GM12878 (cell line): ENCODE measurements around the gene LAMB4. TPM values are rescaled to one million over a fixed set of nuclear protein-coding genes. Genes with fewer than 3 reads are reported as not detected.

Experiments
- BRCA1 ChIP-seq: IDR thresholded peaks from 2 replicates; pipeline ENCODE4 v1.6.1; 2011; ENCODE audit warnings: low read depth, low read length, improper control_type of control experiment
- CBX3 ChIP-seq: fragments of 200-600 bp; sonication (generic); IDR thresholded peaks from 2 replicates; pipeline ENCODE4 v1.6.1; 2016; ENCODE audit warnings: low read depth, borderline replicate concordance
- DPF2 ChIP-seq: fragments of 450-650 bp; IDR thresholded peaks from 2 replicates; pipeline ENCODE4 v1.6.1; 2017; ENCODE audit warnings: mild to moderate bottlenecking
- MEF2B ChIP-seq: fragments of 450-650 bp; IDR thresholded peaks from 2 replicates; pipeline ENCODE4 v1.6.1; 2018; ENCODE audit warnings: mild to moderate bottlenecking, moderate library complexity; ENCODE audit not compliant: partially characterized antibody, poor library complexity, severe bottlenecking
- MTA2 ChIP-seq: fragments of 450-650 bp; IDR thresholded peaks from 2 replicates; pipeline ENCODE4 v1.6.1; 2016; ENCODE audit warnings: low read depth, mild to moderate bottlenecking, moderate library complexity
- NR2F1 ChIP-seq: fragments of 450-650 bp; conservative IDR thresholded peaks from 2 replicates; pipeline ENCODE4 v1.6.1; 2017; ENCODE audit warnings: mild to moderate bottlenecking
- POU2F2 ChIP-seq: IDR thresholded peaks from 3 replicates; pipeline ENCODE4 v1.6.1; 2011; ENCODE audit warnings: low read depth, mild to moderate bottlenecking, low read length, borderline replicate concordance
- WRNIP1 ChIP-seq: IDR thresholded peaks from 2 replicates; pipeline ENCODE4 v1.6.1; 2011; ENCODE audit warnings: low read depth, low read length, improper control_type of control experiment, borderline replicate concordance
- polyA plus RNA-seq, 11 experiments: library from polyadenylated mRNA; depleted of rRNA in 4 of 11; unstranded in 6 of 11; stranded (reverse) in 5 of 11; fragments of >200 nt; fragmentation: Nextera tagmentation in 4 of 11; fragmentation: Illumina TruSeq in 1 of 11; extraction: Ambion mirVana in 4 of 11; extraction: Trizol in 1 of 11; gene quantifications; 1 replicate in 1 of 11; 2 replicates in 10 of 11; pipeline versions ENCODE4 v1.2.1 to v1.2.3, GENCODE V29; 2011 to 2016; ENCODE audit warnings: inconsistent platforms in 2 of 11, missing spikeins in 2 of 11, low read depth in 1 of 11
- total RNA-seq, 4 experiments: library from RNA; depleted of rRNA in 3 of 4; stranded (reverse); fragments of >200 nt in 3 of 4; fragmentation: Illumina TruSeq in 1 of 4; extraction: Trizol in 1 of 4; gene quantifications; 2 replicates each; pipeline versions ENCODE4 v1.2.1 to v1.2.3, GENCODE V29; 2013 to 2021
- TF ChIP-seq, protein P1 (sequence below): IDR thresholded peaks from 2 replicates; pipeline ENCODE4 v1.6.1; 2012; ENCODE audit warnings: improper control_type of control experiment, low read depth, low read length; ENCODE audit not compliant: insufficient replicate concordance
- TF ChIP-seq, protein P2 (sequence below): fragments of 450-650 bp; IDR thresholded peaks from 2 replicates; pipeline ENCODE4 v1.6.1; 2017; ENCODE audit warnings: low read depth, mild to moderate bottlenecking, moderate library complexity

The LAMB4 gene
- total and polyA plus RNA-seq, 10 of the 15 experiments (the other 5 are each of a cell fraction or from before 2014, with no cell fraction given): 0.04 to 0.06 TPM; not detected in 8

DNA sequence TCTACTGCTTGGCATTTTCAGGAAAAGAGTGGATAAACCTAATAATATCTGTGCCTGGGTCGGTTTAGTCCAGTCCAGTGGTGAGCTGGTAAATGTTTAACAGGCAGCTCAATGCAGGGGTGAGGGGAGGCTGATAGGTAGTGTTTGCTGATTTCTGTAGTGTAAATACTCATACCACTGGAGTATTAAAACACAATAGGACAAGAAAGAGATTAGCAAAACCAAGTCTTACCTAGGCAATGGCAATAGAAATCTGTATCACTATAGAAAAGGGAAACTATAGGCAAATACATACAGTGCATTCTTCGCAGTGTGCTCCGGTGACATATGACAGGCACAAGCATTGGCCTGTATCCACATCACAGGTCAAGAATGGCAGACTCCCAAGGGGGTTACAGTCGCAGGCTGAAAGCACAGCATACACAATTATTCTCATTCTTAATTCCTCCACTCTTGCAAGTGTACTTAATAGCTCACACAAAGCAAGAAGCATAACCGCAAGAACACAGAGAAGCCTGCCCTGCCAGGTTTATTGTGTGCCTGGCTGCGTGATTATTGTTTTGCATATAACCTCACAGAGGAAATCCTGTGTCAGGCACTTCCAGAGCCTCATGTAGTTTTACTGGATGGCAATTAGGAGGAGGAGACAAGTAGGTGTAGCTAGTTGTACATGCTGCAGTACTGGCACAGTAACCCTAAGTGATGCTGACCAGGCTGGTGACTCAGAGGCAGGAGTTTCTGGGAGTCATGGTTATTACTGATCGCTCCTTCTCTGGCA, 35.0 kb downstream of the LAMB4 start (continued):
- TF ChIP-seq MEF2B: peak; percentile 80
- TF ChIP-seq, protein P1, sequence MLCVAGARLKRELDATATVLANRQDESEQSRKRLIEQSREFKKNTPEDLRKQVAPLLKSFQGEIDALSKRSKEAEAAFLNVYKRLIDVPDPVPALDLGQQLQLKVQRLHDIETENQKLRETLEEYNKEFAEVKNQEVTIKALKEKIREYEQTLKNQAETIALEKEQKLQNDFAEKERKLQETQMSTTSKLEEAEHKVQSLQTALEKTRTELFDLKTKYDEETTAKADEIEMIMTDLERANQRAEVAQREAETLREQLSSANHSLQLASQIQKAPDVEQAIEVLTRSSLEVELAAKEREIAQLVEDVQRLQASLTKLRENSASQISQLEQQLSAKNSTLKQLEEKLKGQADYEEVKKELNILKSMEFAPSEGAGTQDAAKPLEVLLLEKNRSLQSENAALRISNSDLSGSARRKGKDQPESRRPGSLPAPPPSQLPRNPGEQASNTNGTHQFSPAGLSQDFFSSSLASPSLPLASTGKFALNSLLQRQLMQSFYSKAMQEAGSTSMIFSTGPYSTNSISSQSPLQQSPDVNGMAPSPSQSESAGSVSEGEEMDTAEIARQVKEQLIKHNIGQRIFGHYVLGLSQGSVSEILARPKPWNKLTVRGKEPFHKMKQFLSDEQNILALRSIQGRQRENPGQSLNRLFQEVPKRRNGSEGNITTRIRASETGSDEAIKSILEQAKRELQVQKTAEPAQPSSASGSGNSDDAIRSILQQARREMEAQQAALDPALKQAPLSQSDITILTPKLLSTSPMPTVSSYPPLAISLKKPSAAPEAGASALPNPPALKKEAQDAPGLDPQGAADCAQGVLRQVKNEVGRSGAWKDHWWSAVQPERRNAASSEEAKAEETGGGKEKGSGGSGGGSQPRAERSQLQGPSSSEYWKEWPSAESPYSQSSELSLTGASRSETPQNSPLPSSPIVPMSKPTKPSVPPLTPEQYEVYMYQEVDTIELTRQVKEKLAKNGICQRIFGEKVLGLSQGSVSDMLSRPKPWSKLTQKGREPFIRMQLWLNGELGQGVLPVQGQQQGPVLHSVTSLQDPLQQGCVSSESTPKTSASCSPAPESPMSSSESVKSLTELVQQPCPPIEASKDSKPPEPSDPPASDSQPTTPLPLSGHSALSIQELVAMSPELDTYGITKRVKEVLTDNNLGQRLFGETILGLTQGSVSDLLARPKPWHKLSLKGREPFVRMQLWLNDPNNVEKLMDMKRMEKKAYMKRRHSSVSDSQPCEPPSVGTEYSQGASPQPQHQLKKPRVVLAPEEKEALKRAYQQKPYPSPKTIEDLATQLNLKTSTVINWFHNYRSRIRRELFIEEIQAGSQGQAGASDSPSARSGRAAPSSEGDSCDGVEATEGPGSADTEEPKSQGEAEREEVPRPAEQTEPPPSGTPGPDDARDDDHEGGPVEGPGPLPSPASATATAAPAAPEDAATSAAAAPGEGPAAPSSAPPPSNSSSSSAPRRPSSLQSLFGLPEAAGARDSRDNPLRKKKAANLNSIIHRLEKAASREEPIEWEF: no peak
- TF ChIP-seq MTA2: peak; percentile 31; the same call in 1 of the 2 replicates
- TF ChIP-seq POU2F2: no peak
- no peak for TF ChIP-seq NR2F1
- no peak for TF ChIP-seq CBX3
- TF ChIP-seq BRCA1: no peak
- TF ChIP-seq DPF2: 0 out of 2 replicates have a peak, but pooled peaks have one; percentile 17
- TF ChIP-seq WRNIP1: no peak
- TF ChIP-seq, protein P2, sequence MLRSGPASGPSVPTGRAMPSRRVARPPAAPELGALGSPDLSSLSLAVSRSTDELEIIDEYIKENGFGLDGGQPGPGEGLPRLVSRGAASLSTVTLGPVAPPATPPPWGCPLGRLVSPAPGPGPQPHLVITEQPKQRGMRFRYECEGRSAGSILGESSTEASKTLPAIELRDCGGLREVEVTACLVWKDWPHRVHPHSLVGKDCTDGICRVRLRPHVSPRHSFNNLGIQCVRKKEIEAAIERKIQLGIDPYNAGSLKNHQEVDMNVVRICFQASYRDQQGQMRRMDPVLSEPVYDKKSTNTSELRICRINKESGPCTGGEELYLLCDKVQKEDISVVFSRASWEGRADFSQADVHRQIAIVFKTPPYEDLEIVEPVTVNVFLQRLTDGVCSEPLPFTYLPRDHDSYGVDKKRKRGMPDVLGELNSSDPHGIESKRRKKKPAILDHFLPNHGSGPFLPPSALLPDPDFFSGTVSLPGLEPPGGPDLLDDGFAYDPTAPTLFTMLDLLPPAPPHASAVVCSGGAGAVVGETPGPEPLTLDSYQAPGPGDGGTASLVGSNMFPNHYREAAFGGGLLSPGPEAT: no peak
- TF ChIP-seq, all 136 proteins: peak for 5
